Sigmoid colon (tissue), 4 donors: ENCODE data around the gene SGCB.

Experiments
- CTCF ChIP-seq, 4 experiments: fragments of 450-650 bp in 3 of 4; fragments of 200-600 bp in 1 of 4; IDR thresholded peaks; one replicate each; pipeline ENCODE4 v1.5.1; 2016 to 2019; ENCODE audit warnings: antibody characterized with exemption in 4 of 4, mild to moderate bottlenecking in 3 of 4, moderate library complexity in 2 of 4
- EP300 ChIP-seq, 4 donors: sonication (generic); formaldehyde crosslinking; IDR thresholded peaks; one replicate each; pipeline ENCODE4 v1.6.1; 2017; ENCODE audit warnings: antibody characterized with exemption in 4 of 4
- POLR2A ChIP-seq, 2 donors: fragments of 450-650 bp; IDR thresholded peaks; one replicate each; pipeline ENCODE4 v1.6.1; 2016; ENCODE audit warnings: antibody characterized with exemption in 2 of 2, mild to moderate bottlenecking in 2 of 2, moderate library complexity in 2 of 2
- POLR2AphosphoS5 ChIP-seq, 4 donors: sonication (generic); formaldehyde crosslinking; IDR thresholded peaks; one replicate each; pipeline ENCODE4 v1.6.1; 2017; ENCODE audit warnings: antibody characterized with exemption in 4 of 4

GRCh38 chr4:52037689-52038102 is 403 bp downstream of the SGCB start:
- TF ChIP-seq CTCF (IDR thresholded peaks at IDR 0.05), result no peak
- TF ChIP-seq POLR2A (IDR thresholded peaks at IDR 0.05), result no peak
- no peak for TF ChIP-seq EP300 (IDR thresholded peaks at IDR 0.05)
- TF ChIP-seq POLR2AphosphoS5 (IDR thresholded peaks at IDR 0.05), result no peak
